HG02623 (cell line): ENCODE results near the gene ZBTB20.

ENCODE experiments used
- ATAC-seq: cut with Tn5 transposase; IDR thresholded peaks from one replicate; pipeline ENCODE4 v1.9.1; 2021; ENCODE audit warnings: moderate library complexity; ENCODE audit not compliant: unreplicated experiment

ZBTB20 gene

GRCh38 chr3:114427285-114428043 lies 719.6 kb downstream of the ZBTB20 start:
- no peak for ATAC-seq

- no peak for ATAC-seq
Observed at GRCh38 chr3:114424337-114424736, 722.8 kb downstream of the ZBTB20 start.

DNA sequence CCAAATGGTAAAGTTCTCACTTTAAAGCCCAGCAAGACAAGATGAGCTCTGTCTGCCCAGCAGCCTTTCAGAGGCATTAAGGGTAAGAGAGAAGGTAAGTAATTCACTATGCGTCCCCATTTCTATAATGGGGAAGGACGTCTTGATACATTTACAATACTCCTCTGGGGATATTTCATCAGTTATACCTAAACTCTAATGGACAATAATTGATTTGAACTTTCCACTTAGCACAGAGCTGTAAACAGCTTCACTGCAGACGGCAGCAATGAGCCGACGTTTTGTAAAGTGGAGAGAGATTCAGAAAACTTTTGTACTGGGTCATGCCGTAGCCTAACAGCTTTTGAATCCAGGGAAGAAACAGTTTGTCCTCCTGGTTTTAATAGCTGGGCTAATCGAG lies 725.9 kb downstream of the ZBTB20 start:
- ATAC-seq, result no peak

DNA sequence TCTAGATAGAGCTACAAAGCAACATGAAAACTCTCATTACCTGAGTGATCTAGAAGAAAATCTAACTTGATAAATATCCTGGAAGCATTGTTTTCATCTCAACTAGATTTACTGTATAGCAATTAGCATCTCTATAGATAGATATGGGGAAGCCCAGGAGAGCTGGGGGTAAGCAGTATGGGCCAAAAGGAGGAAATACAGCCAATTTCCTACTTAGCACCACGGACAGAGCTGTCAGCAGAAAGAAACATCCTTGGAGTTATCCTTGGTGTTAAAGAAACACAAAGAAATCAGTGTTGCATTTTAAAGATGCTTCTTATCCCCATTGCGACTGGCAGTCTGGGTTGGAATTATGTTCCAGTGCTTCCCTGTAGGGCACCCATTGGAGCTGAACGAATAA lies 727.0 kb downstream of the ZBTB20 start:
- ATAC-seq, result no peak

GRCh38 chr3:114418724-114419543 lies 728.2 kb downstream of the ZBTB20 start:
- peak; percentile 56 for ATAC-seq

DNA sequence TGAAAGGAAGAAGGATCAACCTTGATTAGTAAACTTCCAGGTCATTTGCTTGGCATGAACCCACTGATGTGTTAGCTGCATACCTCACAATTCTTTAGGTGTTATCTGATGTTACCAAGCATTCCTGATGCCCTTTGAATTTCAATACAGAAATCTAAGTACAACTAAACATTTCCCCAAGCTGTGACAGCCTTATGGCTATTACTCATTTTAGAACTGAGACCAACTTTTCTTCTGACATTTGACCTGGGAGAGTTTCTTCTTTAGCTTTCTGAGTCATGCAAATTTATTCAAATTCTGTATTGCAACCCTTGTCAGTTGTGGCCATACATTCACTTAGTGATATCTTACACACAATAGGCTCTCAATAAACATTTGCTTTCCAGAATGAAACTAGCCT lies 729.0 kb downstream of the ZBTB20 start:
- ATAC-seq, result peak; percentile 81

- no peak for ATAC-seq
Observed at GRCh38 chr3:114417675-114418074, 729.4 kb downstream of the ZBTB20 start.

- no peak for ATAC-seq
Observed at GRCh38 chr3:114417265-114417664, 729.8 kb downstream of the ZBTB20 start.

GRCh38 chr3:114411811-114412803 lies 735.0 kb downstream of the ZBTB20 start:
- ATAC-seq, result peak; percentile 83

- ATAC-seq, result no peak
Observed at GRCh38 chr3:114411190-114411668, 735.9 kb downstream of the ZBTB20 start.

- ATAC-seq, result no peak
Observed at GRCh38 chr3:114408736-114409670, 738.1 kb downstream of the ZBTB20 start.

DNA sequence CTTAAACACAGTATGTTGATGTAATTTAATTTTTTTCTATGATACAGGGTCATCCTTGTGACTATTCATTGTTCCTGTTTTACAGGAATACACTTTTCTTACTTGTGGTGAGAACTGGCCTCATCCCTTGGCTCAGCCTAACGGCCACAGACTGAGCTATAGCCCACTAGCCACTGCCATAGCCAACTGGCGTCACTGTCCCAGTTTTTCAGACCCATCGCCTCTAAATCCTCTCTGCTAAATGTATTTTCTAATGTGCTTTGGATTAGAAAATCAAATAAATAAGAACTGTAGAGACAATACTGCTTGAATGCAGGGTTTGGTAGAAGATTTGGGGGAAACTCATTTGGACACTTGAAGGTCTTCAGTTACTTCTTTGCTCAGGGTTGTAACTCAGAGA lies 740.2 kb downstream of the ZBTB20 start:
- no peak for ATAC-seq

DNA sequence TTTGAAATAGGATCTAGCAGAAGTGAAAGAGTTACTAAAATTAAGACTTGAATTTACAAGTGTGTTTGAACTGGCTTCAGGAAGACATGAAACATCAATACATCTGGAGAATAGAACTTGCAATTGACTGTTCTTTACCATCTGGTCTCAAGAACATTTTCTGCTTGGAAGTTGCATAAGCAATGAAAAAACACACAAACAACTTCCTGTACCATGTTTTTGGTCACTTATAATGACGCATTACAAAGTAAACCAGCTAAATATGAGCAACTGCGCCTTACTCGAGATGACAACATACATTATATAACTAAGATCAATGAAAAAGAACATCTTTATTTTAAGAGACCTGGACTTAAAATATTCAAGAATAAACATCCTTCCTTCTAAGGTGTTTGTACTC lies 740.8 kb downstream of the ZBTB20 start:
- ATAC-seq, result no peak

DNA sequence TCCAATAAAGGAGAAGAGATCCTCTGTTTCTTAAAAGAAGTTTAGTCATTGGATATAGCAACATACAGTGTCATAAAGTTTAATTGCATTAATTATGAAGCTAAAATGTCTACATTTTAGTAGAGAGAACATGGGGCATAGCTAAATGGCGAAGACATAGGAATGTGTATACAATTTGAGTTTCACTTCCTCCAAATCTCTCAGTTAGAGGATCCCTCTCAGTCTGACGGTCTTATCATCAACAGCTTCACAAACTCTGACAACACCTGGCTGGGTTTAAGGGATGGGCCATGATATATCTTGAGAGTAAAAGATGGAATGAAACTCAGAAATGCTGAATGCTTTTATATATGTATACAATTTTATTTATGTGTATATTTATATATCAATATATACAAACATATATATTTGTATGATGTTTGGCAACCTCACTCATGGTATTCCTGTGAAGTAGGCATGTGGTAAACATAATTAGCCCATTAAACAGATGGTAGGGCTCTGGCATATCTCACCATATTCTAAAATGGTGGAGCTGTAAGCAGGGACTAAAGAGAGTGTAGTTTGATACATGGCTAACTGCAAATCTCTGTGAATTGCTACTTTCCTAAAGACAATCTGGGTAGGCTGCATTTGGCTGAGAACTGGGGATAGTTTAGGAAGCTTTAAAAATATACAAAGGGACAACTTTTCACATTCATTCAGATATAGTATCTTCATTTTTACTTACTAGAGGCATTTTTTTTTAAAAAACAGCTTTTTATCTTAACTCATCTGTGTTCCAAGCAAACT lies 741.7 kb downstream of the ZBTB20 start:
- peak; percentile 77 for ATAC-seq

DNA sequence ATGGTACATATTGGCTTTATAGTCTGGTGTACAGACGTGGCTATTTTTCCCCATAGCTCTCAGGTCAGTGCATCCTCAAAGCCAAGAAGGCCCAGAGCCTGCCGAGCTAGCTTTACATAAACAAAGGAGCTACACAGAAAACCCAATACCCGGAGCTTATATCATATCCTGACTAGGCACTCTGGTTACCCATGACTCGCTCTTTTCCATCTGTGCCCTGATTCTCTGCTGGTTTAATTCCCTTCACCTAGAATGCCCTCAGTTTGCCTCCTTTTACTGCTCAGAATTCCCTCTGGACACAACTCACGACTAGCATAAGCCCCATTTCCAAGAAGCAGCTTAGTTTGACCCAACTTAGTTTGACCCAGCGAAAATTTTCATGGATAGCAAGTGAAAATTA lies 742.5 kb downstream of the ZBTB20 start:
- no peak for ATAC-seq

DNA sequence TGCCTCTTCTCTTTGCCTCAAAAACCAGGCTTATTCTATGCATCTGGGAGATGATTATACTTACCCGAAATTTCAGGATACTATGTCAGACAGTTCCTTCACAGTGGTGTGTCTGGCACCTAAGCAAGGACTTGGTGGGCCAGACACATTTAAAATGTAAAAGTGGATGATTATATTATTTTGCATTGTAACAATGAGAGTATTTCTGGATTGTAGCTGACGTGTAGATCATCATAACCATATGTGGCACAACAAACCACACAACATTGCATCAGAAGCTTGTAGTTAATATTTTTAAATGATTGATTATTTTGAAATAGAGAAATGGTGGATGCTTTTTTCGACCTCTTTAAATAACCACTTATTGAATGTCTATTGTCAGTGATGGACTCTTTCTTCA lies 744.2 kb downstream of the ZBTB20 start:
- ATAC-seq, result no peak

DNA sequence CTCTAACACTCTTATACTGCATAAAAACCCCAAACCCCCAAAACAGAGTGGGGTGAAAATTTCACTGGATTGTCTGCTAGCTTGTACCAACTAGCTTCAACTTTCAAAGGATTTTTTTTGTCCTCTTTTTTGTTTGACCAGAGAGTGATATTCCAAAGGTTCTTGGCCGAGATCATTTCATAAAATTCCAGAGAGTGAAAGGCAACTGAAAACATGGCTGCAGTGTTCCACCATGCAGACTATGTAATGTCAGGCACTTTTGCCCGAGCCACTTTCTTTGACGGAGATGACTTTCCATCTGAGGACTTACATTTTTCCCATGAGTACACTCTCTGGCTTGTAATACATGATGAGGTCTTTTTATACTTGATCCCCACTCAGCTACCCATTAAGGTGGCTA lies 745.7 kb downstream of the ZBTB20 start:
- ATAC-seq, result no peak

GRCh38 chr3:114400371-114400770 lies 746.7 kb downstream of the ZBTB20 start:
- ATAC-seq, result no peak

DNA sequence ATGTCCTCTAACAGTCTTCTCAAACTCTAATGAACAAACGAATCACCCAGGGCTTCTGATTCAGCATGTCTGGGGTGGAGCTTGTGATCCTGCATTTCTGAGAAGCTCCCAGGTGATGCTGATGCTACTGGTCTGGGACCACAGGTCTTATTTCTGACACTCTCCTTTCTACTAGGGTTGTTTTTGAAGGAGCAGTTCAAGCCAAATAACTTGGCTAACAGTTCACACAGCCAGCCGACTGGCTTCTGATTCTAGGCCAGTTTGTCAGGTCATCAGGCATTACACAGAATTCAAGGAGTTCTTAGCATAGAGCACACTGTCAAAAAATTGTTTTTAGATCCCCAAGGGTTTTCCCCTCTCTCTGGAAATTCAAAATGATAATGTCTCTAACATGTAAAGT lies 752.5 kb downstream of the ZBTB20 start:
- no peak for ATAC-seq
